Frontal cortex (tissue), 4 donors: ENCODE results near the gene DUSP14. TPM values are rescaled to one million over a fixed set of nuclear protein-coding genes. Genes with fewer than 3 reads are reported as not detected.

Source experiments
- DNase-seq, 2 donors: peaks; one replicate each; pipeline ENCODE4 v3.0.0; 2012; ENCODE audit warnings: low spot score in 2 of 2
- FAIRE-seq: peaks from 2 replicates; lab custom pipeline; 2012; peaks lifted over from hg19 to GRCh38; lab: Jason Lieb, UNC
- total RNA-seq: library from RNA; depleted of rRNA; stranded (reverse); fragments of >200 nt; gene quantifications from one replicate; pipeline ENCODE4 v1.2.3, GENCODE V29; 2014
- donor health status: control.
- donor health status: control.
- donor health status: control.

The DUSP14 gene
- total RNA-seq, 1 donor from 2014 or later = 15.1 TPM

- FAIRE-seq (no peak), DNase-seq (no peak)
Observed at GRCh38 chr17:37481001-37481665, 8.6 kb upstream of the DUSP14 start.

- FAIRE-seq = no peak
- peak in 1 of 2 donors; percentile 43 for DNase-seq
Observed at GRCh38 chr17:37483311-37484039, 6.2 kb upstream of the DUSP14 start.

- DNase-seq (no peak), FAIRE-seq (no peak)
Observed at GRCh38 chr17:37485938-37486570, 3.6 kb upstream of the DUSP14 start.

GRCh38 chr17:37488009-37488604, 1.6 kb upstream of the DUSP14 start:
- peak; percentile 22 to 56 for DNase-seq
- no peak for FAIRE-seq

- FAIRE-seq (no peak), DNase-seq (peak in 1 of 2 donors; percentile 68)
Observed at GRCh38 chr17:37488607-37489196, 989 bp upstream of the DUSP14 start.

- DNase-seq = peak in 1 of 2 donors; percentile 32
- FAIRE-seq = no peak
Observed at GRCh38 chr17:37490022-37490587, 414 bp downstream of the DUSP14 start.

GRCh38 chr17:37490638-37491614, 1.2 kb downstream of the DUSP14 start:
- no peak for FAIRE-seq
- peak; percentile 40 to 60 for DNase-seq

GRCh38 chr17:37492167-37492566, 2.5 kb downstream of the DUSP14 start:
- no peak for DNase-seq
- no peak for FAIRE-seq

- FAIRE-seq = no peak
- no peak for DNase-seq
Observed at GRCh38 chr17:37493249-37494027, 3.7 kb downstream of the DUSP14 start.

GRCh38 chr17:37494401-37494831, 4.7 kb downstream of the DUSP14 start:
- DNase-seq (no peak), FAIRE-seq (no peak)

GRCh38 chr17:37494971-37495370, 5.3 kb downstream of the DUSP14 start:
- no peak for FAIRE-seq

GRCh38 chr17:37500378-37500777, 10.7 kb downstream of the DUSP14 start:
- FAIRE-seq = no peak

More at GRCh38 chr17:37494971-37495370, 5.3 kb downstream of the DUSP14 start:
- no peak for DNase-seq

GRCh38 chr17:37502009-37502936, 12.6 kb downstream of the DUSP14 start:
- DNase-seq = no peak
- FAIRE-seq = no peak

More at GRCh38 chr17:37500378-37500777, 10.7 kb downstream of the DUSP14 start:
- DNase-seq = no peak

GRCh38 chr17:37503148-37503547, 13.5 kb downstream of the DUSP14 start:
- no peak for DNase-seq
- no peak for FAIRE-seq

GRCh38 chr17:37505333-37505732, 15.6 kb downstream of the DUSP14 start:
- DNase-seq = no peak

GRCh38 chr17:37506678-37507077, 17.0 kb downstream of the DUSP14 start:
- FAIRE-seq (no peak), DNase-seq (no peak)

More at GRCh38 chr17:37505333-37505732, 15.6 kb downstream of the DUSP14 start:
- no peak for FAIRE-seq

- no peak for DNase-seq
Observed at GRCh38 chr17:37507111-37507510, 17.4 kb downstream of the DUSP14 start.

More at GRCh38 chr17:37507111-37507510, 17.4 kb downstream of the DUSP14 start:
- no peak for FAIRE-seq
